HepG2 (cell line): Measurements from ENCODE around the gene MDFI. TPM values are rescaled to one million over a fixed set of nuclear protein-coding genes. Genes with fewer than 3 reads are reported as not detected.

ENCODE experiments used
- HNRNPUL1 ChIP-seq: fragments of 200-400 bp; formaldehyde crosslinking; IDR thresholded peaks from 2 replicates; pipeline ENCODE4 v1.6.1; 2017; ENCODE audit warnings: low read depth, mild to moderate bottlenecking, low read length, moderate library complexity
- IKZF1 ChIP-seq: fragments of 450-650 bp; IDR thresholded peaks from 2 replicates; pipeline ENCODE4 v1.7.1; 2016
- NFATC3 ChIP-seq: sonication (generic); formaldehyde crosslinking; IDR thresholded peaks from 2 replicates; pipeline ENCODE4 v1.5.1; 2020; ENCODE audit warnings: mild to moderate bottlenecking, missing genetic modification reagents
- ZNF160 ChIP-seq: sonication (generic); formaldehyde crosslinking; IDR thresholded peaks from 2 replicates; pipeline ENCODE4 v1.8.0; 2022; ENCODE audit warnings: mild to moderate bottlenecking, inconsistent platforms, missing genetic modification reagents
- ZZZ3 ChIP-seq: sonication (generic); formaldehyde crosslinking; IDR thresholded peaks from 2 replicates; pipeline ENCODE4 v1.4.0; 2020; ENCODE audit warnings: missing genetic modification reagents, mild to moderate bottlenecking, borderline replicate concordance
- polyA plus RNA-seq, 8 experiments: library from polyadenylated mRNA; depleted of rRNA in 3 of 8; stranded (reverse) in 7 of 8; unstranded in 1 of 8; fragments of >200 nt; fragmentation: Illumina TruSeq in 4 of 8; extraction: Trizol in 4 of 8; gene quantifications; 2 replicates each; pipeline versions ENCODE4 v1.2.1 to v1.2.3, GENCODE V29; 2011 to 2016; ENCODE audit warnings: low read depth in 4 of 8, missing spikeins in 1 of 8, mixed read lengths in 1 of 8; ENCODE audit not compliant: insufficient read depth in 1 of 8
- total RNA-seq, 5 experiments: library from RNA; depleted of rRNA; stranded (reverse); fragments of >200 nt; fragmentation: Illumina TruSeq; extraction: Trizol; gene quantifications; 2 replicates each; pipeline ENCODE4 v1.2.3, GENCODE V29; 2016; ENCODE audit warnings: low read depth in 1 of 5
- TF ChIP-seq, protein P1 (sequence below), 2 experiments: fragments of 450-650 bp in 1 of 2; sonication (generic) in 1 of 2; formaldehyde crosslinking in 1 of 2; IDR thresholded peaks; 2 replicates each; pipeline versions ENCODE4 v1.6.1 to v1.8.0; 2016 to 2022; ENCODE audit warnings: antibody characterized with exemption in 1 of 2, mild to moderate bottlenecking in 1 of 2, missing genetic modification reagents in 1 of 2
- TF ChIP-seq, protein P2 (sequence below): IDR thresholded peaks from 2 replicates; pipeline ENCODE4 v1.6.1; 2016; ENCODE audit warnings: control low read depth
- TF ChIP-seq, protein P3 (sequence below): sonication (generic); formaldehyde crosslinking; IDR thresholded peaks from 2 replicates; pipeline ENCODE4 v1.5.0; 2020; ENCODE audit warnings: missing genetic modification reagents, mild to moderate bottlenecking, borderline replicate concordance
- TF ChIP-seq, protein P4 (sequence below): fragments of 450-650 bp; IDR thresholded peaks from 2 replicates; pipeline ENCODE4 v1.6.1; 2017; ENCODE audit warnings: mild to moderate bottlenecking

The MDFI gene
- total and polyA plus RNA-seq, 2 of the 13 experiments (the other 11 are each of a cell fraction or from before 2014, with no cell fraction given), result 0.28 TPM; not detected in 1

DNA sequence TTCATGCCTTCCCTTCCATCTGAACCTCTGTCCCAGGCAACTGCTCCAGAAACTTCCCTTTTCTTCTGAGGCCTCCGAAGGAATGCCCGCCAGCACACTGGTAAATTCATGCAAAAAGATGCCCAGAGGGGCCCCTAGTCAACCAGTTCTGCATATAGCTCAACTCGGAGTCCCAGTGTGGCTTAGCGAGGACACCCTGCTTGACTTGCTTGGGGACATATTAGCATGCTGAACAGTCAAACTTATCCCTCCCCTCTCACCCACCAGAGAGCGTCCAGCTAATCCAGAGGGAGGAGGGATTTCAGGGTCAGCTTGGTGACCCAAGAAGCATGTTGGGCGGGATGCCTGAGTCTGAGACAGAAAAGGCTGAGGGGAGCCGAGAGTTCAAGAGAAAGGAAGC lies 23.0 kb upstream of the MDFI start (continued):
- TF ChIP-seq, protein P1, sequence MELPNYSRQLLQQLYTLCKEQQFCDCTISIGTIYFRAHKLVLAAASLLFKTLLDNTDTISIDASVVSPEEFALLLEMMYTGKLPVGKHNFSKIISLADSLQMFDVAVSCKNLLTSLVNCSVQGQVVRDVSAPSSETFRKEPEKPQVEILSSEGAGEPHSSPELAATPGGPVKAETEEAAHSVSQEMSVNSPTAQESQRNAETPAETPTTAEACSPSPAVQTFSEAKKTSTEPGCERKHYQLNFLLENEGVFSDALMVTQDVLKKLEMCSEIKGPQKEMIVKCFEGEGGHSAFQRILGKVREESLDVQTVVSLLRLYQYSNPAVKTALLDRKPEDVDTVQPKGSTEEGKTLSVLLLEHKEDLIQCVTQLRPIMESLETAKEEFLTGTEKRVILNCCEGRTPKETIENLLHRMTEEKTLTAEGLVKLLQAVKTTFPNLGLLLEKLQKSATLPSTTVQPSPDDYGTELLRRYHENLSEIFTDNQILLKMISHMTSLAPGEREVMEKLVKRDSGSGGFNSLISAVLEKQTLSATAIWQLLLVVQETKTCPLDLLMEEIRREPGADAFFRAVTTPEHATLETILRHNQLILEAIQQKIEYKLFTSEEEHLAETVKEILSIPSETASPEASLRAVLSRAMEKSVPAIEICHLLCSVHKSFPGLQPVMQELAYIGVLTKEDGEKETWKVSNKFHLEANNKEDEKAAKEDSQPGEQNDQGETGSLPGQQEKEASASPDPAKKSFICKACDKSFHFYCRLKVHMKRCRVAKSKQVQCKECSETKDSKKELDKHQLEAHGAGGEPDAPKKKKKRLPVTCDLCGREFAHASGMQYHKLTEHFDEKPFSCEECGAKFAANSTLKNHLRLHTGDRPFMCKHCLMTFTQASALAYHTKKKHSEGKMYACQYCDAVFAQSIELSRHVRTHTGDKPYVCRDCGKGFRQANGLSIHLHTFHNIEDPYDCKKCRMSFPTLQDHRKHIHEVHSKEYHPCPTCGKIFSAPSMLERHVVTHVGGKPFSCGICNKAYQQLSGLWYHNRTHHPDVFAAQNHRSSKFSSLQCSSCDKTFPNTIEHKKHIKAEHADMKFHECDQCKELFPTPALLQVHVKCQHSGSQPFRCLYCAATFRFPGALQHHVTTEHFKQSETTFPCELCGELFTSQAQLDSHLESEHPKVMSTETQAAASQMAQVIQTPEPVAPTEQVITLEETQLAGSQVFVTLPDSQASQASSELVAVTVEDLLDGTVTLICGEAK (IDR thresholded peaks at IDR 0.05), result no peak
- TF ChIP-seq, protein P1 (CRISPR knock-in tag; IDR thresholded peaks at IDR 0.05), result no peak
- TF ChIP-seq, protein P2, sequence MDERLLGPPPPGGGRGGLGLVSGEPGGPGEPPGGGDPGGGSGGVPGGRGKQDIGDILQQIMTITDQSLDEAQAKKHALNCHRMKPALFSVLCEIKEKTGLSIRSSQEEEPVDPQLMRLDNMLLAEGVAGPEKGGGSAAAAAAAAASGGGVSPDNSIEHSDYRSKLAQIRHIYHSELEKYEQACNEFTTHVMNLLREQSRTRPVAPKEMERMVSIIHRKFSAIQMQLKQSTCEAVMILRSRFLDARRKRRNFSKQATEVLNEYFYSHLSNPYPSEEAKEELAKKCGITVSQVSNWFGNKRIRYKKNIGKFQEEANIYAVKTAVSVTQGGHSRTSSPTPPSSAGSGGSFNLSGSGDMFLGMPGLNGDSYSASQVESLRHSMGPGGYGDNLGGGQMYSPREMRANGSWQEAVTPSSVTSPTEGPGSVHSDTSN, result no peak
- no peak for TF ChIP-seq HNRNPUL1
- TF ChIP-seq NFATC3 (CRISPR knock-in tag), result no peak
- TF ChIP-seq, protein P3, sequence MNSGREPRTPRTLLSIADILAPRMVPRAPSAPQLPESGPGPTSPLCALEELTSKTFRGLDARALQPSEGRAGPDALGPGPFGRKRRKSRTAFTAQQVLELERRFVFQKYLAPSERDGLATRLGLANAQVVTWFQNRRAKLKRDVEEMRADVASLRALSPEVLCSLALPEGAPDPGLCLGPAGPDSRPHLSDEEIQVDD, result no peak
- TF ChIP-seq, protein P4, sequence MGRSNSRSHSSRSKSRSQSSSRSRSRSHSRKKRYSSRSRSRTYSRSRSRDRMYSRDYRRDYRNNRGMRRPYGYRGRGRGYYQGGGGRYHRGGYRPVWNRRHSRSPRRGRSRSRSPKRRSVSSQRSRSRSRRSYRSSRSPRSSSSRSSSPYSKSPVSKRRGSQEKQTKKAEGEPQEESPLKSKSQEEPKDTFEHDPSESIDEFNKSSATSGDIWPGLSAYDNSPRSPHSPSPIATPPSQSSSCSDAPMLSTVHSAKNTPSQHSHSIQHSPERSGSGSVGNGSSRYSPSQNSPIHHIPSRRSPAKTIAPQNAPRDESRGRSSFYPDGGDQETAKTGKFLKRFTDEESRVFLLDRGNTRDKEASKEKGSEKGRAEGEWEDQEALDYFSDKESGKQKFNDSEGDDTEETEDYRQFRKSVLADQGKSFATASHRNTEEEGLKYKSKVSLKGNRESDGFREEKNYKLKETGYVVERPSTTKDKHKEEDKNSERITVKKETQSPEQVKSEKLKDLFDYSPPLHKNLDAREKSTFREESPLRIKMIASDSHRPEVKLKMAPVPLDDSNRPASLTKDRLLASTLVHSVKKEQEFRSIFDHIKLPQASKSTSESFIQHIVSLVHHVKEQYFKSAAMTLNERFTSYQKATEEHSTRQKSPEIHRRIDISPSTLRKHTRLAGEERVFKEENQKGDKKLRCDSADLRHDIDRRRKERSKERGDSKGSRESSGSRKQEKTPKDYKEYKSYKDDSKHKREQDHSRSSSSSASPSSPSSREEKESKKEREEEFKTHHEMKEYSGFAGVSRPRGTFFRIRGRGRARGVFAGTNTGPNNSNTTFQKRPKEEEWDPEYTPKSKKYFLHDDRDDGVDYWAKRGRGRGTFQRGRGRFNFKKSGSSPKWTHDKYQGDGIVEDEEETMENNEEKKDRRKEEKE, result no peak
- TF ChIP-seq ZNF160 (CRISPR knock-in tag), result no peak
- TF ChIP-seq ZZZ3, result no peak
- TF ChIP-seq IKZF1, result no peak
